ENCODE data around the gene DLK2. TPM values are rescaled to one million over a fixed set of nuclear protein-coding genes. Genes with fewer than 3 reads are reported as not detected.

Gene DLK2
- total and polyA plus RNA-seq, 2 experiments from 2014 or later, result 0.21 to 0.47 TPM

DNA sequence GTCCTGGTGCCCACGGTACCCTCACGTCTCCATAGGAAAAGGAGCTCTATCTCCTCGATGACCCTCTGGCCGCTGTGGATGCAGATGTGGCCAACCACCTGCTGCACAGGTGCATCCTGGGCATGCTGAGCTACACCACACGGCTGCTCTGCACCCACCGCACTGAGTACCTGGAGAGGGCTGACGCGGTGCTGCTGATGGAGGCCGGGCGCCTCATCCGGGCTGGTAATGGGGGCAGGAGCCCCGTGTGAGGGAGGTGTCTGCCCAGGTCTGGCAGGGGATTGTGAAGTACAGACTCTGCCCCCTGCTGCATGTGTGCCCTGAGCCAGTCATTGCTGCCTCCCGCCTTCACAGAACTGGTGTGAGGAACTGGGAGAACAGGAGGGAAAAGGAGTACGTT, 12.4 kb downstream of the DLK2 start:
- Histone ChIP-seq H3K4me3 (no peak overlapping the region), H3F3A (replicated peaks; ENCODE audit: low read depth) (no peaks in the 10 kb centered on the region), H4K20me1 (replicated peaks; ENCODE audit: insufficient read depth) (no peaks in the 10 kb centered on the region; the same call in 1 of the 2 replicates), H3K36me3 (ENCODE audit: insufficient read depth) (no peaks in the 10 kb centered on the region), H3K27ac (ENCODE audit: low read depth) (no peak overlapping the region), H2AFZ (no peak overlapping the region), H3K9me2 (ENCODE audit: insufficient read depth) (no peaks in the 10 kb centered on the region), H3K4me2 (no peak overlapping the region), H3K27me3 (ENCODE audit: insufficient read depth) (no peaks in the 10 kb centered on the region), H3K79me2 (replicated peaks; ENCODE audit: insufficient read depth) (no peaks in the 10 kb centered on the region), H3K4me1 (ENCODE audit: insufficient read depth) (no peaks in the 10 kb centered on the region)
- Mint-ChIP-seq H3K27me3 (ENCODE audit: insufficient read depth, low read depth, poor library complexity) (peaks cover 5% of the 10 kb centered on the region), H3K9me3 (no peaks in the 10 kb centered on the region), H3K4me1 (no peaks in the 10 kb centered on the region), H3K36me3 (ENCODE audit: low read depth) (peaks cover 13% of the 10 kb centered on the region; the same call in 2 of the 3 replicates), H3K4me3 (no peak overlapping the region), H3K27ac (0 out of 2 replicates have a peak overlapping the region, but pooled peaks have one; percentile 40)
- ATAC-seq (no peak), DNase-seq (ENCODE audit: low spot score) (no peak)
- TF ChIP-seq POLR2AphosphoS5 (IDR thresholded peaks at IDR 0.05; ENCODE audit: low read depth) (no peak), EZH2phosphoT487 (IDR thresholded peaks at IDR 0.05; ENCODE audit: unreplicated experiment) (no peak), STAT1 (IDR thresholded peaks at IDR 0.05; ENCODE audit: unreplicated experiment) (no peak)
- TF ChIP-seq, protein P1, sequence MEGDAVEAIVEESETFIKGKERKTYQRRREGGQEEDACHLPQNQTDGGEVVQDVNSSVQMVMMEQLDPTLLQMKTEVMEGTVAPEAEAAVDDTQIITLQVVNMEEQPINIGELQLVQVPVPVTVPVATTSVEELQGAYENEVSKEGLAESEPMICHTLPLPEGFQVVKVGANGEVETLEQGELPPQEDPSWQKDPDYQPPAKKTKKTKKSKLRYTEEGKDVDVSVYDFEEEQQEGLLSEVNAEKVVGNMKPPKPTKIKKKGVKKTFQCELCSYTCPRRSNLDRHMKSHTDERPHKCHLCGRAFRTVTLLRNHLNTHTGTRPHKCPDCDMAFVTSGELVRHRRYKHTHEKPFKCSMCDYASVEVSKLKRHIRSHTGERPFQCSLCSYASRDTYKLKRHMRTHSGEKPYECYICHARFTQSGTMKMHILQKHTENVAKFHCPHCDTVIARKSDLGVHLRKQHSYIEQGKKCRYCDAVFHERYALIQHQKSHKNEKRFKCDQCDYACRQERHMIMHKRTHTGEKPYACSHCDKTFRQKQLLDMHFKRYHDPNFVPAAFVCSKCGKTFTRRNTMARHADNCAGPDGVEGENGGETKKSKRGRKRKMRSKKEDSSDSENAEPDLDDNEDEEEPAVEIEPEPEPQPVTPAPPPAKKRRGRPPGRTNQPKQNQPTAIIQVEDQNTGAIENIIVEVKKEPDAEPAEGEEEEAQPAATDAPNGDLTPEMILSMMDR (conservative IDR thresholded peaks at IDR 0.05; ENCODE audit: low read depth in 2 of 2), result 0 out of 4 replicates have a peak, but pooled peaks of 1 of the 2 experiments have one; percentile 2

DNA sequence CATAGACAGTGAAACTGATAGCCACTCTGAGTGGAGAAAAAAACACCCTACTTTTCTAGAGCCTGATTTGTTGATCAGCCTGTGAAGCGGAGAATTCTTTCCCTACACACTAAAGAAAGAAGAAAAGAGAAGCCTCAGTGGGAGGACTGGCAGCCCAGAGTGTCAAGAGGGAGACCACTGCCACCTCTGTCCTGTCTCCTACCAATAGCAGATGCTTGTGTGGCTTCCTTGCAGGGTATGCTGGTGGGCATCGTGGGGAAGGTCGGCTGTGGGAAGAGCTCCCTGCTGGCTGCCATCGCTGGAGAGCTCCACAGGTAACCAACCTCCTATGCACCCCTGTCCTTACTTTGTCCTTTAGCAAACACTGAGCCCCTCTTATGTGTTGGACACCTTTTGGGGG, 17.6 kb downstream of the DLK2 start:
- no peaks in the 10 kb centered on the region for H3K9me3 Mint-ChIP-seq
- Histone ChIP-seq H3K4me1 (ENCODE audit: insufficient read depth) (no peaks in the 10 kb centered on the region), H2AFZ (no peak overlapping the region), H3K4me3 (no peak overlapping the region), H3K4me2 (no peak overlapping the region), H3F3A (replicated peaks; ENCODE audit: low read depth) (no peaks in the 10 kb centered on the region), H3K27me3 (ENCODE audit: insufficient read depth) (no peaks in the 10 kb centered on the region), H4K20me1 (replicated peaks; ENCODE audit: insufficient read depth) (no peaks in the 10 kb centered on the region; the same call in 1 of the 2 replicates), H3K79me2 (replicated peaks; ENCODE audit: insufficient read depth) (no peaks in the 10 kb centered on the region), H3K9me2 (ENCODE audit: insufficient read depth) (no peaks in the 10 kb centered on the region), H3K36me3 (ENCODE audit: insufficient read depth) (no peaks in the 10 kb centered on the region), H3K27ac (ENCODE audit: low read depth) (no peak overlapping the region)
- ATAC-seq, result no peak
- DNase-seq (ENCODE audit: low spot score), result no peak
- peaks cover 7% of the 10 kb centered on the region for H3K27me3 Mint-ChIP-seq (ENCODE audit: insufficient read depth, low read depth, poor library complexity)
- H3K4me1 Mint-ChIP-seq, result no peaks in the 10 kb centered on the region
- H3K27ac Mint-ChIP-seq, result no peak overlapping the region
- no peak overlapping the region for H3K4me3 Mint-ChIP-seq
- H3K36me3 Mint-ChIP-seq (ENCODE audit: low read depth), result peaks cover under 1% of the 10 kb centered on the region; the same call in 1 of the 3 replicates
- TF ChIP-seq EZH2phosphoT487 (IDR thresholded peaks at IDR 0.05; ENCODE audit: unreplicated experiment), result no peak
- TF ChIP-seq NANOG (IDR thresholded peaks at IDR 0.05; ENCODE audit: borderline replicate concordance), result no peak
- TF ChIP-seq, protein P1 (conservative IDR thresholded peaks at IDR 0.05; ENCODE audit: low read depth in 2 of 2), result no peak
- TF ChIP-seq, protein P2, sequence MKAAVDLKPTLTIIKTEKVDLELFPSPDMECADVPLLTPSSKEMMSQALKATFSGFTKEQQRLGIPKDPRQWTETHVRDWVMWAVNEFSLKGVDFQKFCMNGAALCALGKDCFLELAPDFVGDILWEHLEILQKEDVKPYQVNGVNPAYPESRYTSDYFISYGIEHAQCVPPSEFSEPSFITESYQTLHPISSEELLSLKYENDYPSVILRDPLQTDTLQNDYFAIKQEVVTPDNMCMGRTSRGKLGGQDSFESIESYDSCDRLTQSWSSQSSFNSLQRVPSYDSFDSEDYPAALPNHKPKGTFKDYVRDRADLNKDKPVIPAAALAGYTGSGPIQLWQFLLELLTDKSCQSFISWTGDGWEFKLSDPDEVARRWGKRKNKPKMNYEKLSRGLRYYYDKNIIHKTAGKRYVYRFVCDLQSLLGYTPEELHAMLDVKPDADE (IDR thresholded peaks at IDR 0.05), result no peak
- TF ChIP-seq ZNF114 (CRISPR knock-in tag; IDR thresholded peaks at IDR 0.05), result no peak
- no peak for TF ChIP-seq CREB1 (CRISPR knock-in tag; IDR thresholded peaks at IDR 0.05; ENCODE audit: low read depth)
- TF ChIP-seq, protein P3, sequence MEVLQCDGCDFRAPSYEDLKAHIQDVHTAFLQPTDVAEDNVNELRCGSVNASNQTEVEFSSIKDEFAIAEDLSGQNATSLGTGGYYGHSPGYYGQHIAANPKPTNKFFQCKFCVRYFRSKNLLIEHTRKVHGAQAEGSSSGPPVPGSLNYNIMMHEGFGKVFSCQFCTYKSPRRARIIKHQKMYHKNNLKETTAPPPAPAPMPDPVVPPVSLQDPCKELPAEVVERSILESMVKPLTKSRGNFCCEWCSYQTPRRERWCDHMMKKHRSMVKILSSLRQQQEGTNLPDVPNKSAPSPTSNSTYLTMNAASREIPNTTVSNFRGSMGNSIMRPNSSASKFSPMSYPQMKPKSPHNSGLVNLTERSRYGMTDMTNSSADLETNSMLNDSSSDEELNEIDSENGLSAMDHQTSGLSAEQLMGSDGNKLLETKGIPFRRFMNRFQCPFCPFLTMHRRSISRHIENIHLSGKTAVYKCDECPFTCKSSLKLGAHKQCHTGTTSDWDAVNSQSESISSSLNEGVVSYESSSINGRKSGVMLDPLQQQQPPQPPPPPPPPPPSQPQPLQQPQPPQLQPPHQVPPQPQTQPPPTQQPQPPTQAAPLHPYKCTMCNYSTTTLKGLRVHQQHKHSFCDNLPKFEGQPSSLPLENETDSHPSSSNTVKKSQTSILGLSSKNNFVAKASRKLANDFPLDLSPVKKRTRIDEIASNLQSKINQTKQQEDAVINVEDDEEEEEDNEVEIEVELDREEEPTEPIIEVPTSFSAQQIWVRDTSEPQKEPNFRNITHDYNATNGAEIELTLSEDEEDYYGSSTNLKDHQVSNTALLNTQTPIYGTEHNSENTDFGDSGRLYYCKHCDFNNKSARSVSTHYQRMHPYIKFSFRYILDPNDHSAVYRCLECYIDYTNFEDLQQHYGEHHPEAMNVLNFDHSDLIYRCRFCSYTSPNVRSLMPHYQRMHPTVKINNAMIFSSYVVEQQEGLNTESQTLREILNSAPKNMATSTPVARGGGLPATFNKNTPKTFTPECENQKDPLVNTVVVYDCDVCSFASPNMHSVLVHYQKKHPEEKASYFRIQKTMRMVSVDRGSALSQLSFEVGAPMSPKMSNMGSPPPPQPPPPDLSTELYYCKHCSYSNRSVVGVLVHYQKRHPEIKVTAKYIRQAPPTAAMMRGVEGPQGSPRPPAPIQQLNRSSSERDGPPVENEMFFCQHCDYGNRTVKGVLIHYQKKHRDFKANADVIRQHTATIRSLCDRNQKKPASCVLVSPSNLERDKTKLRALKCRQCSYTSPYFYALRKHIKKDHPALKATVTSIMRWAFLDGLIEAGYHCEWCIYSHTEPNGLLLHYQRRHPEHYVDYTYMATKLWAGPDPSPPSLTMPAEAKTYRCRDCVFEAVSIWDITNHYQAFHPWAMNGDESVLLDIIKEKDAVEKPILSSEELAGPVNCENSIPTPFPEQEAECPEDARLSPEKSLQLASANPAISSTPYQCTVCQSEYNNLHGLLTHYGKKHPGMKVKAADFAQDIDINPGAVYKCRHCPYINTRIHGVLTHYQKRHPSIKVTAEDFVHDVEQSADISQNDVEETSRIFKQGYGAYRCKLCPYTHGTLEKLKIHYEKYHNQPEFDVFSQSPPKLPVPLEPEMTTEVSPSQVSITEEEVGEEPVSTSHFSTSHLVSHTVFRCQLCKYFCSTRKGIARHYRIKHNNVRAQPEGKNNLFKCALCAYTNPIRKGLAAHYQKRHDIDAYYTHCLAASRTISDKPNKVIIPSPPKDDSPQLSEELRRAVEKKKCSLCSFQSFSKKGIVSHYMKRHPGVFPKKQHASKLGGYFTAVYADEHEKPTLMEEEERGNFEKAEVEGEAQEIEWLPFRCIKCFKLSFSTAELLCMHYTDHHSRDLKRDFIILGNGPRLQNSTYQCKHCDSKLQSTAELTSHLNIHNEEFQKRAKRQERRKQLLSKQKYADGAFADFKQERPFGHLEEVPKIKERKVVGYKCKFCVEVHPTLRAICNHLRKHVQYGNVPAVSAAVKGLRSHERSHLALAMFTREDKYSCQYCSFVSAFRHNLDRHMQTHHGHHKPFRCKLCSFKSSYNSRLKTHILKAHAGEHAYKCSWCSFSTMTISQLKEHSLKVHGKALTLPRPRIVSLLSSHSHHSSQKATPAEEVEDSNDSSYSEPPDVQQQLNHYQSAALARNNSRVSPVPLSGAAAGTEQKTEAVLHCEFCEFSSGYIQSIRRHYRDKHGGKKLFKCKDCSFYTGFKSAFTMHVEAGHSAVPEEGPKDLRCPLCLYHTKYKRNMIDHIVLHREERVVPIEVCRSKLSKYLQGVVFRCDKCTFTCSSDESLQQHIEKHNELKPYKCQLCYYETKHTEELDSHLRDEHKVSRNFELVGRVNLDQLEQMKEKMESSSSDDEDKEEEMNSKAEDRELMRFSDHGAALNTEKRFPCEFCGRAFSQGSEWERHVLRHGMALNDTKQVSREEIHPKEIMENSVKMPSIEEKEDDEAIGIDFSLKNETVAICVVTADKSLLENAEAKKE (CRISPR knock-in tag; IDR thresholded peaks at IDR 0.05), result no peak
- no peak for TF ChIP-seq POLR2AphosphoS5 (IDR thresholded peaks at IDR 0.05; ENCODE audit: low read depth)
- no peak for TF ChIP-seq ZNF331 (CRISPR knock-in tag; IDR thresholded peaks at IDR 0.05; ENCODE audit: low read depth)

Measured in GM23338 (cell line).